Measurements from ENCODE around the gene CIT.
"Not testable (repeated sequence)": the region's sequence is repeated elsewhere in the genome, so short reads cannot be mapped to it uniquely, and the experiment has no call there.

Gene CIT

DNA sequence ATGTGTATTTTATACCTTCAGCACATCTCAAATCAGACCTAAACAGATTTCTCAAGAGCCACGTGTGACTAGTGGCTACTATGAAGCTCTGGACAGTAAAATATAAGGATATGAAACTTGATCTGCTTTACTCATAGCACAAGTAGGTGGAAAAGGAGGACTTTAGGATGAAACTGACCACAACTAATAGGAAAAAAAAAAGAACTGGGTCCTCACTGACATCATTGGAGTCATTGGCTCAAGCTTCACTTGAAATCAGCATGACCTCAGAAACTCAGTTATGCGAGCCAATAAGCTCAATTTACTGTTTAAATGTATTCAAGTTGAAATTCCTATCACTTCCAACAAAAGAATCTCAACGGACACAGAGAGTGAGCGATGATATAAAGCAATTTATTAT, 34.1 kb upstream of the CIT start:
- H3K27ac ChIP-seq: no peak overlapping the region
- no peak for TF ChIP-seq ZFX (IDR thresholded peaks at IDR 0.05; ENCODE audit: borderline replicate concordance)
- TF ChIP-seq, protein P1, sequence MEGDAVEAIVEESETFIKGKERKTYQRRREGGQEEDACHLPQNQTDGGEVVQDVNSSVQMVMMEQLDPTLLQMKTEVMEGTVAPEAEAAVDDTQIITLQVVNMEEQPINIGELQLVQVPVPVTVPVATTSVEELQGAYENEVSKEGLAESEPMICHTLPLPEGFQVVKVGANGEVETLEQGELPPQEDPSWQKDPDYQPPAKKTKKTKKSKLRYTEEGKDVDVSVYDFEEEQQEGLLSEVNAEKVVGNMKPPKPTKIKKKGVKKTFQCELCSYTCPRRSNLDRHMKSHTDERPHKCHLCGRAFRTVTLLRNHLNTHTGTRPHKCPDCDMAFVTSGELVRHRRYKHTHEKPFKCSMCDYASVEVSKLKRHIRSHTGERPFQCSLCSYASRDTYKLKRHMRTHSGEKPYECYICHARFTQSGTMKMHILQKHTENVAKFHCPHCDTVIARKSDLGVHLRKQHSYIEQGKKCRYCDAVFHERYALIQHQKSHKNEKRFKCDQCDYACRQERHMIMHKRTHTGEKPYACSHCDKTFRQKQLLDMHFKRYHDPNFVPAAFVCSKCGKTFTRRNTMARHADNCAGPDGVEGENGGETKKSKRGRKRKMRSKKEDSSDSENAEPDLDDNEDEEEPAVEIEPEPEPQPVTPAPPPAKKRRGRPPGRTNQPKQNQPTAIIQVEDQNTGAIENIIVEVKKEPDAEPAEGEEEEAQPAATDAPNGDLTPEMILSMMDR (IDR thresholded peaks at IDR 0.05): no peak

DNA sequence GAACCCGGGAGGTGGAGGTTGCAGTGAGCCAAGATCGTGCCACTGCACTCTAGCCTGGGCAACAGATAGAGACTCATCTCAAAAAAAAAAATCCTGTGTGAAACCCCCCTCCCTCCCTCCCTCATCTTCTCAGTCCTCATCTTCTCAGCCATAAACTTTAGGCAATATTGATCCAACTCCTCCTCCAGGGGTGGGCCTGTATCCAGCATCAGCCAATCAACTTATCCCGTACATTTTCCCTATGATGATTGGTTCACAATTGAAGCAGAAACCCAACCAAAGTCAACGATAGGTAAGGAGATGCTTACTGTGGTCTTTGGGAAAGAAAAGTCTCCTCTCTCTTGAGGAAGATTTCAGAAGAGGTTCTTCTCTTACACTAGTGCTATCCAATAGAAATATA, 33.5 kb upstream of the CIT start:
- no peak overlapping the region for H3K27ac ChIP-seq
- TF ChIP-seq ZFX (IDR thresholded peaks at IDR 0.05; ENCODE audit: borderline replicate concordance): no peak
- TF ChIP-seq, protein P1 (IDR thresholded peaks at IDR 0.05): no peak

DNA sequence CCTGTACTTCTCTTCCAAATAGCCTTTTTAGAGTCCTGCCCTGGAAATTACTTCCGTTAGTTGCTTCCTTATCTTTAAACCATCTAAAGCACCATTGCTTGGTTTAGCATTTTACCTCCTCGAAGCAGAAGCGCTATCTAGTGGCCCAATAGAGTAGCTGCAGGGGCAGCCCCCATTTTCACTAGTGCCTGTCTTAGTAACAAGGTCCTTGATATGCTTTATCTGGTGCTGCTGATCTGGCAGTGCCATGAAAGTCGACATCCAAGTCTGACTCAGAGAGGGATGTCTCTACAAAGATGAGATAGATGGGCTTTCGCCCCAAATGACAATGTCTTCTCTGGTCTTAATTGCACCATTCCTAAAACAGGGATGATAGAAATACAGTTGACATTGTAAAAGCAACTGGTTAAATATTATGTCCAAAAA, 25.0 kb upstream of the CIT start:
- no peak overlapping the region for H3K27ac ChIP-seq
- no peak for TF ChIP-seq ZFX (IDR thresholded peaks at IDR 0.05; ENCODE audit: borderline replicate concordance)
- TF ChIP-seq, protein P1 (IDR thresholded peaks at IDR 0.05): peak; percentile 98

DNA sequence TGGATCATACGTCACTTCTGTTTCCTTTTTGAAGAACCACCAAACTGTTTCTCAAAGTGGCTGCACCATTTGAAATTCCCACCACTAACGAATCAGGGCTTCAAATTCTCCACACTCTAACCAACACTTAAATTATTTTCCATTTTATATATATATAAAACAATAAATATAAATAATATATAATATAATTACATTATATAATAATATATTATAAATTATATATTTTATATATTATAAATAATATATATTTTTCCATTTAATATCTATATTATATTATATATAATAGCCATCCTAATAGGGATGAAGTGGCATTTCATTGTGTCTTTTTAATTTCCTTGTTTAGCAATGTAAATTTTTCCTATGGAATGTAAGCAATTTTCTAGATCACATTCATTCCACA, 24.6 kb upstream of the CIT start:
- H3K27ac ChIP-seq: no peak overlapping the region
- TF ChIP-seq, protein P1 (IDR thresholded peaks at IDR 0.05): no peak
- no peak for TF ChIP-seq ZFX (IDR thresholded peaks at IDR 0.05; ENCODE audit: borderline replicate concordance)

DNA sequence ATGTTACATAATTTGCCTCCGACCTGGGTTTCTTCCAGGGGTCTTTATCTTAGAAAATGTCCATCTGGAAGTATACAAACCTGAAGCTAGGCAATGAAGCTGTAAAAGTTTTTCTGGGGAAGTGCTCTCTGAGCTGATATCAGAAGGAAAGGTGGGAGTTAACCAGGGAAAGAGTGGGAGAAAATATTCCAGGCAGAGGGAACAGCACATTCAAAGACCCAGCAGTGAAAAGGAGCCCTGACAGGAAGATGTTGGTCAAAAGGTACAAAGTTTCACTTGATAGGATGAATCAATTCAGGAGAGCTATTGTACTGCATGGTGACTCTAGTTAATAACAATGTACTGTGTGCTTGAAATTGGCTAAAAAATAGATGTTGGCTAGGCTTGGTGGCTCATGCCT, 17.8 kb upstream of the CIT start:
- no peak for TF ChIP-seq ZFX (IDR thresholded peaks at IDR 0.05; ENCODE audit: borderline replicate concordance)
- TF ChIP-seq, protein P1 (IDR thresholded peaks at IDR 0.05): no peak
- H3K27ac ChIP-seq: no peak overlapping the region

DNA sequence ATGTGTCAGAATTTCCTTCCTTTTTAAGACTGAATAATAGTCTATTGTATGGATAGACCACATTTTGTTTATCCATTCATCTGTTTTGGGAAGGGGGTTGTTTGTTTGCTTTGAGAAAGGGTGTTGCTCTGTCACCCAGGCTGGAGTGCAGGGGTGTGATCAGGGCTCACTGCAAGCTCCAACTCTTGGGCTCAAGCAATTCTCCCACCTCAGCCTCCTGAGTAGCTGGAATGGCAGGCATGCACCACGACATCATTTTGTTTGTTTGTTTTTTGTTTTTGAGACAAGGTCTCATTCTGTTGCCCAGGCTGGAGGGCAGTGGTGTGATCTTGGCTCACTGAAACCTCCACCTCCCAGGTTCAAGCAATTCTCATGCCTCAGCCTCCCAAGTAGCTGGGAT, 15.5 kb upstream of the CIT start:
- H3K27ac ChIP-seq: not testable (repeated sequence)

DNA sequence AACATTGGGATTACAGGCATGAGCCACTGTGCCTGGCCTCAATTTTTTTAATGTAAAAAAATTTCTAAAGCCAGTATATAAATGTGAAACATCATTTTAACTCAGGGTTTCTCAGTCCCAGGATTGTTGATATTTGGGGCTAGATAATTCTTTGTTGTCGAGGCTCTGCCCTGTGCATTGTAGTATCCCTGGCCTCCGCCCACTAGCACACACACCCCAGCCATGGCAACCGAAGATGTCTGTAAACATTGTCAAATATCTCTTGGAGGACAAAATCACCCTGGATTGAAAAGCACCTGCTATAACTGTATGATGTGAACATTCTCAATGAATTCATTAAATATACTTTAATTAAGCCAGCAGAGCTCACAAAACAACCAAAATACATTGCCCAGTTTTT, 8.4 kb upstream of the CIT start:
- H3K27ac ChIP-seq: no peak overlapping the region
- TF ChIP-seq, protein P1 (IDR thresholded peaks at IDR 0.05): no peak

DNA sequence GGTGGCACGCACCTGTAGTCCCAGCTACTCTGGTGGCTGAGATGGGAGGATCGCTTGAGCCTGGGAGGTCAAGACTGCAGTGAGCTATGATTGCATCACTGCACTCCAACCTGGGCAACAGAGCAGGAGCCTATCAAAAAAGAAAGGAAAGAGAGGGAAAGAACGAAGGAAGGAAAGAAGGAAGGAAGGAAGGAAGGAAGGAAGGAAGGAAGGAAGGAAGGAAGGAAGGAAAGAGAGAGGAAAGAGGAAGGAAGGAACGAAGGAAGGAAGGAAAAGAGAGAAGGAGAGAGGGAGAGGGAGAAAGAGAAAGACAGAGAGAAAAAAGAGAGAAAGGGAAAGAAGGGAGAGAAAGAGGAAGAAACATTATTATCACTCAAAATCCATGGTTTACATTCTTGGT, 6.7 kb upstream of the CIT start:
- not testable (repeated sequence) for H3K27ac ChIP-seq

DNA sequence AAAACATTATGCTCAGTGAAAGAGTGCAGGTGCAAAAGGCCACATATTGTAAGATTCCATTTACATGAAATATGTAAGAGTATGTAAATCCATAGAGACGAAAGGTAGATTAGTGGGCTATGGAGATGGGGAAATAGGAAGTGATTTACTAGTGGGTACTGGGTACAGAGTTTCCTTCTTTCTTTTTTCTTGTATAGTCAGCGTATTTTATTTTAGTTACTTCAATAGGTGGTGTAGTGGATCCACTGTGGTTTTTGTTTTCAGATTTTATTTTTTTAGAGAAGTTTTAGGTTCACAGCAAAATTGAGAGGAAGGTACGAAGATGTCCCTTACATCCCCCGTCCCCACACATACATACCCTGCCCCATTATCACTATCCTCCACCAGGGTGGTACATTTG, 6.1 kb upstream of the CIT start:
- TF ChIP-seq ZFX (IDR thresholded peaks at IDR 0.05; ENCODE audit: borderline replicate concordance): no peak
- TF ChIP-seq, protein P1 (IDR thresholded peaks at IDR 0.05): no peak
- no peak overlapping the region for H3K27ac ChIP-seq

Measured in 22Rv1 (cell line).